GM13977 (cell line): Measurements from ENCODE around the gene DNA2.
"Not testable (repeated sequence)": the region's sequence is repeated elsewhere in the genome, so short reads cannot be mapped to it uniquely, and the experiment has no call there.

Experiments
- DNase-seq: peaks from one replicate; pipeline ENCODE4 v3.0.0; 2012; ENCODE audit warnings: low spot score
- CTCF ChIP-seq: IDR thresholded peaks from 2 replicates; pipeline ENCODE4 v1.5.1; 2012; ENCODE audit warnings: mild to moderate bottlenecking, control low read depth; ENCODE audit not compliant: insufficient read depth; ENCODE audit errors: extremely low read depth, missing control alignments
- in situ Hi-C: fragments of 300-500 bp; cut with MboI; formaldehyde crosslinking; loops from one replicate; pipeline ENCODE4 v1.12.0; 2022; ENCODE audit warnings: low sequenced_read_pairs, low pct_unique_long_range_greater_than_20kb, mixed read lengths, inconsistent platforms; ENCODE audit not compliant: unreplicated experiment

The DNA2 gene

GRCh38 chr10:68471586-68472408 is at the start of gene DNA2:
DNA2 (minus strand) TSS chr10:68471973; CDS start chr10:68471864, 109 bp downstream.
- in situ Hi-C loops: no loop called here
- TF ChIP-seq CTCF: no peak
- peak; percentile 92 for DNase-seq

GRCh38 chr10:68518609-68519008 is 46.8 kb upstream of the DNA2 start:
- in situ Hi-C loops: not testable (repeated sequence)

GRCh38 chr10:68517188-68517587 is 45.4 kb upstream of the DNA2 start:
- in situ Hi-C loops: no loop called here
- TF ChIP-seq CTCF: no peak
- DNase-seq: no peak

More at GRCh38 chr10:68518609-68519008, 46.8 kb upstream of the DNA2 start:
- DNase-seq: not testable (repeated sequence)

- TF ChIP-seq CTCF: no peak
- DNase-seq: no peak
- in situ Hi-C loops: no loop called here
These were observed 45.0 kb upstream of the DNA2 start for GRCh38 chr10:68516766-68517165.

- in situ Hi-C loops: not testable (repeated sequence)
These were observed 44.4 kb upstream of the DNA2 start for GRCh38 chr10:68516216-68516615.

GRCh38 chr10:68508090-68508489 is 36.3 kb upstream of the DNA2 start:
- TF ChIP-seq CTCF: no peak
- no peak for DNase-seq

More at GRCh38 chr10:68516216-68516615, 44.4 kb upstream of the DNA2 start:
- not testable (repeated sequence) for DNase-seq

GRCh38 chr10:68506411-68506810 is 34.6 kb upstream of the DNA2 start:
- TF ChIP-seq CTCF: no peak
- in situ Hi-C loops: no loop called here
- DNase-seq: no peak

More at GRCh38 chr10:68508090-68508489, 36.3 kb upstream of the DNA2 start:
- in situ Hi-C loops: no loop called here
